H1 (cell line): ENCODE measurements around the gene TP73. TPM values are rescaled to one million over a fixed set of nuclear protein-coding genes. Genes with fewer than 3 reads are reported as not detected.

Source experiments
- CTCF ChIA-PET: fragments of 300-600 bp; sonication (Branson Sonifier 250); formaldehyde crosslinking; loops from one replicate; lab custom pipeline; 2021; ENCODE audit not compliant: partially characterized antibody; lab: Charles Lee
- POLR2A ChIA-PET: fragments of 300-600 bp; sonication (Branson Sonifier 250); formaldehyde crosslinking; loops from one replicate; lab custom pipeline; 2021; ENCODE audit warnings: inconsistent platforms; ENCODE audit not compliant: partially characterized antibody; lab: Charles Lee
- DNase-seq, 2 experiments: peaks; one replicate each; pipeline versions ENCODE4 v3.0.0 to v3.0.0-alpha.2; 2010 to 2022; ENCODE audit warnings: low spot score in 2 of 2, low read depth in 1 of 2, mixed read lengths in 1 of 2
- FAIRE-seq: peaks from 2 replicates; lab custom pipeline; 2011; peaks lifted over from hg19 to GRCh38; lab: Jason Lieb, UNC
- H2AFZ ChIP-seq: 2 replicates; pipeline ENCODE4 v1.8.1; 2012; ENCODE audit warnings: low read length, inconsistent platforms
- H2AK5ac ChIP-seq: 2 replicates; pipeline ENCODE4 v1.6.1; 2013; ENCODE audit warnings: low read depth, low read length
- H2BK120ac ChIP-seq: replicated peaks from 2 replicates; pipeline ENCODE3; 2013; ENCODE audit warnings: low read depth, low read length, inconsistent platforms
- H2BK12ac ChIP-seq: 2 replicates; pipeline ENCODE4 v1.6.1; 2013; ENCODE audit warnings: low read depth, low read length
- H2BK15ac ChIP-seq: 2 replicates; pipeline ENCODE4 v1.6.1; 2013; ENCODE audit warnings: low read length
- H2BK20ac ChIP-seq: 2 replicates; pipeline ENCODE4 v1.6.1; 2013; ENCODE audit warnings: low read length
- H2BK5ac ChIP-seq: 2 replicates; pipeline ENCODE4 v1.6.1; 2013; ENCODE audit warnings: low read depth, low read length
- H3K14ac ChIP-seq: 2 replicates; pipeline ENCODE4 v1.6.1; 2013; ENCODE audit warnings: inconsistent platforms; ENCODE audit not compliant: insufficient read length
- H3K18ac ChIP-seq: 2 replicates; pipeline ENCODE4 v1.6.1; 2013; ENCODE audit warnings: low read length; ENCODE audit errors: extremely low read depth
- H3K23ac ChIP-seq: 2 replicates; pipeline ENCODE4 v1.6.1; 2013; ENCODE audit warnings: inconsistent platforms; ENCODE audit not compliant: insufficient read length
- H3K23me2 ChIP-seq: 2 replicates; pipeline ENCODE4 v1.6.1; 2013; ENCODE audit warnings: low read depth, low read length
- H3K27ac ChIP-seq: 2 replicates; pipeline ENCODE4 v1.6.1; 2011; ENCODE audit warnings: low read depth, low read length, inconsistent platforms
- H3K27me3 ChIP-seq, 4 experiments: replicated peaks in 1 of 4; 1 replicate in 1 of 4; 2 replicates in 3 of 4; pipeline versions ENCODE4 v1.6.1 to v1.8.1; 2011 to 2013; ENCODE audit warnings: low read length in 3 of 4, mild to moderate bottlenecking in 3 of 4, inconsistent platforms in 2 of 4, mixed read lengths in 2 of 4, moderate library complexity in 1 of 4; ENCODE audit not compliant: control insufficient read depth in 3 of 4, insufficient read depth in 3 of 4; ENCODE audit errors: extremely low read depth in 1 of 4
- H3K36me3 ChIP-seq, 4 experiments: 2 replicates each; pipeline versions ENCODE4 v1.6.1 to v1.8.1; 2011 to 2013; ENCODE audit warnings: mild to moderate bottlenecking in 4 of 4, low read length in 3 of 4, moderate library complexity in 2 of 4, control low read depth in 1 of 4, inconsistent platforms in 1 of 4; ENCODE audit not compliant: insufficient read depth in 4 of 4, control insufficient read depth in 2 of 4
- H3K4ac ChIP-seq: replicated peaks from 2 replicates; pipeline ENCODE3; 2013; ENCODE audit warnings: low read length, low read depth, mixed read lengths, inconsistent platforms; ENCODE audit not compliant: insufficient read length
- H3K4me1 ChIP-seq, 4 experiments: replicated peaks in 1 of 4; 1 replicate in 1 of 4; 2 replicates in 3 of 4; pipeline versions ENCODE4 v1.6.1 to v1.8.1; 2011 to 2013; ENCODE audit warnings: low read length in 3 of 4, inconsistent platforms in 2 of 4, mixed read lengths in 1 of 4; ENCODE audit not compliant: insufficient read depth in 4 of 4, control insufficient read depth in 3 of 4
- H3K4me2 ChIP-seq, 2 experiments: 2 replicates each; pipeline versions ENCODE4 v1.6.1 to v1.8.1; 2011 to 2013; ENCODE audit warnings: low read depth in 2 of 2, low read length in 2 of 2, control low read depth in 1 of 2, inconsistent platforms in 1 of 2, mild to moderate bottlenecking in 1 of 2; ENCODE audit not compliant: insufficient read depth in 1 of 2
- H3K4me3 ChIP-seq, 4 experiments: fragments of 200-600, 300-600 bp in 1 of 4; sonication (generic), shearing (Covaris generic), sonication (Bioruptor Twin) in 1 of 4; 2 replicates each; pipeline versions ENCODE4 v1.5.1 to v1.8.1; 2011 to 2016; ENCODE audit warnings: low read length in 4 of 4, low read depth in 3 of 4, control low read depth in 2 of 4, inconsistent platforms in 2 of 4, mild to moderate bottlenecking in 2 of 4, mixed read lengths in 1 of 4, moderate library complexity in 1 of 4; ENCODE audit not compliant: insufficient read depth in 2 of 4; ENCODE audit errors: extremely low read depth in 1 of 4
- H3K56ac ChIP-seq: replicated peaks from 2 replicates; pipeline ENCODE3; 2013; ENCODE audit warnings: low read depth, mild to moderate bottlenecking, mixed read lengths, low read length, inconsistent platforms; ENCODE audit not compliant: insufficient read length
- H3K79me1 ChIP-seq: 2 replicates; pipeline ENCODE4 v1.6.1; 2013; ENCODE audit warnings: low read depth, low read length, control low read depth
- H3K79me2 ChIP-seq, 2 experiments: 2 replicates each; pipeline versions ENCODE4 v1.6.1 to v1.8.1; 2012 to 2013; ENCODE audit warnings: low read length in 2 of 2, mild to moderate bottlenecking in 2 of 2, inconsistent platforms in 1 of 2; ENCODE audit not compliant: insufficient read depth in 2 of 2, control insufficient read depth in 1 of 2
- H3K9ac ChIP-seq, 4 experiments: replicated peaks in 1 of 4; 1 replicate in 1 of 4; 2 replicates in 3 of 4; pipeline versions ENCODE4 v1.6.1 to v1.8.1; 2011 to 2013; ENCODE audit warnings: low read depth in 3 of 4, low read length in 3 of 4, control low read depth in 2 of 4, mild to moderate bottlenecking in 2 of 4, moderate library complexity in 2 of 4, inconsistent platforms in 1 of 4; ENCODE audit errors: extremely low read depth in 1 of 4
- H3K9me3 ChIP-seq, 2 experiments: 2 replicates each; pipeline versions ENCODE4 v1.6.1 to v1.8.1; 2012 to 2013; ENCODE audit warnings: mild to moderate bottlenecking in 2 of 2, moderate library complexity in 2 of 2, control low read depth in 1 of 2, inconsistent platforms in 1 of 2, low read depth in 1 of 2, low read length in 1 of 2, mixed read lengths in 1 of 2; ENCODE audit not compliant: insufficient read depth in 2 of 2
- H4K20me1 ChIP-seq, 2 experiments: replicated peaks in 1 of 2; 2 replicates each; pipeline versions ENCODE3 to v1.8.1; 2011 to 2013; ENCODE audit warnings: inconsistent platforms in 2 of 2, low read length in 2 of 2, mild to moderate bottlenecking in 1 of 2; ENCODE audit not compliant: insufficient read depth in 2 of 2, control insufficient read depth in 1 of 2
- H4K5ac ChIP-seq: 2 replicates; pipeline ENCODE4 v1.6.1; 2013; ENCODE audit warnings: low read length, low read depth, mixed read lengths, inconsistent platforms; ENCODE audit not compliant: insufficient read length
- H4K8ac ChIP-seq: 2 replicates; pipeline ENCODE4 v1.8.0; 2013; ENCODE audit warnings: mild to moderate bottlenecking, moderate library complexity, low read length, inconsistent platforms; ENCODE audit not compliant: insufficient read depth; ENCODE audit errors: extremely low read depth
- H4K91ac ChIP-seq: replicated peaks from 2 replicates; pipeline ENCODE3; 2013; ENCODE audit warnings: low read length, mixed read lengths, inconsistent platforms; ENCODE audit not compliant: insufficient read length
- KDM4A ChIP-seq: IDR thresholded peaks from one replicate; pipeline ENCODE4 v1.7.1; 2012; ENCODE audit warnings: low read depth, mild to moderate bottlenecking, moderate library complexity, low read length, inconsistent platforms; ENCODE audit not compliant: severe bottlenecking
- PHF8 ChIP-seq: fragments of 200-600 bp; sonication (generic); conservative IDR thresholded peaks from 2 replicates; pipeline ENCODE4 v1.7.1; 2012; ENCODE audit warnings: low read depth, mild to moderate bottlenecking, inconsistent platforms, low read length, moderate library complexity
- TBP ChIP-seq: IDR thresholded peaks from 2 replicates; pipeline ENCODE4 v1.6.1; 2011; ENCODE audit warnings: low read depth, low read length, improper control_type of control experiment
- WGBS, 2 experiments: shearing (Covaris generic) in 1 of 2; methylation state at CpG; one replicate each; pipeline versions ENCODE4 v1.1.6 to v1.1.7; 2013 to 2015; ENCODE audit warnings: low lambda C conversion rate in 2 of 2, mixed read lengths in 2 of 2, inconsistent platforms in 1 of 2, low coverage in 1 of 2, missing lambda C conversion rate in 1 of 2; ENCODE audit not compliant: insufficient replicate concordance in 2 of 2, insufficient coverage in 1 of 2, insufficient read length in 1 of 2; ENCODE audit errors: extremely low coverage in 1 of 2, missing lambda C conversion rate in 1 of 2; 5-methylcytosine and 5-hydroxymethylcytosine counted together
- polyA plus RNA-seq, 7 experiments: library from polyadenylated mRNA; depleted of rRNA in 3 of 7; stranded (reverse) in 5 of 7; unstranded in 2 of 7; fragments of >200 nt in 5 of 7; fragments of 200-250 nt in 2 of 7; gene quantifications; 1 replicate in 5 of 7; 2 replicates in 1 of 7; 4 replicates in 1 of 7; pipeline versions ENCODE4 v1.2.1 to v1.2.3, GENCODE V29; 2011 to 2013; ENCODE audit warnings: missing spikeins in 2 of 7, mixed read lengths in 2 of 7
- total RNA-seq: library from RNA; stranded (reverse); fragmentation: NEBNext Ultra II Directional; extraction: Animal tissue kit (Norgen Biotek cat#: 25700); gene quantifications from 2 replicates; pipeline ENCODE4 v1.2.1, GENCODE V29; 2021

TP73 gene
- total and polyA plus RNA-seq, 2 of the 8 experiments (the other 6 are each of a cell fraction or from before 2014, with no cell fraction given): 2.6 to 3.1 TPM

DNA sequence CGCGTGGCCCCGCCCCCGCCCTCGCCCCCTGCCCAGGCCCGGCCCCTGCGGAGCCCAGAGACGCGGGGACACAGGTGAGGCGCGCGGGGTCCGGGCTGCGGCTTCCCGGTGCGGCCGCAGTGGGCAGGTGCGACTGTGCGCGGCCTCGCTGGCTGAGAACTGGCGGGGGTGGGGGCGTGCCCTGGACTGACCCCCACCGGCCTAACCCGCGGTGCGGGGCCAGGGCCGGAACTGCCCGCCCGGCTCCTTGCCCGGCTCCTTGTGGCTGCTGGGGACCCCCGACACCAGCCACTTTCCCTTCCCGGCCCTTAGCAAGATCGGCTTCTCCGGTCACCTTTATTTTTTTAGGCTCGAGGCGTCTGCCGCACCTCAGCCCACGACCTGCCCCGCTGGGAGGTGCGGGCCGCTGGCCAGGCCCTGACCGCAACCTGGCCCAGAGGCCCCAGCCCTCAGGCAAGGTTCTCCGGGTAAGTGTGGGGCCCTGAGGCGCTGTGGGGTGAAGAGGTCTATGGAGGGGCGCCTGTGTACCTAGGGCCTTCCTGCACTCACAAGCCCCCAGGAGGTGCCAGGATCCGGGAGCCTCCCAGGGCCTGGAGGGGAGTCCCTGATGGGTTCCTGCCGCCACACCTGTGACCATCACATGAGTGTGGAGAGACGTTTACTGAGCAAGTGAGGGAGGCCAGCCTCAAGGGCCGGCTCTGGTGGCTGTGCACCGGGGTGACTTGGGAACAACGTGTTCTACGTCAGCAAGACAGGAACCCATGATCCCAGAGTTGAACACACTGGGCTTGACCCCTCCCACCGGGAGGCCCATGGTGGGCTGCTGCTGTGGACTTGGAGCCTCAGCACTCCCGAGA lies 120.6 kb downstream of the TP73 start, which contains the start of gene SMIM1:
Gene SMIM1, plus strand, starts transcription at position 35 of the 857 bp plus-strand sequence. CDS start 2,625 bp downstream, outside the sequence.
- Histone ChIP-seq H3K79me2 (no peaks in the 10 kb centered on the region), H3K79me1 (no peaks in the 10 kb centered on the region; the same call in 1 of the 2 replicates), H3K9ac (peak within 1 kb of the TSS in 2 of 4 experiments; percentile 23 to 29; a peak in 3 of 7 replicates), H2AFZ (peak within 1 kb of the TSS; percentile 66; the same call in 1 of the 2 replicates), H4K8ac (peak within 1 kb of the TSS; percentile 58), H2BK20ac (no peak within 1 kb of the TSS), H2BK15ac (peak within 1 kb of the TSS; percentile 72; the same call in 1 of the 2 replicates), H2BK120ac (no peak within 1 kb of the TSS), H3K4me1 (peaks cover 0 to 35% (median 13%) of the 10 kb centered on the region in 4 experiments; a peak in 6 of 7 replicates), H2BK5ac (no peak within 1 kb of the TSS; the same call in 1 of the 2 replicates), H4K91ac (no peak within 1 kb of the TSS), H3K27ac (no peak within 1 kb of the TSS), H3K4me2 (peak within 1 kb of the TSS; percentile 76 to 95), H4K5ac (peak within 1 kb of the TSS; percentile 29), H3K14ac (no peak within 1 kb of the TSS), H2BK12ac (0 out of 2 replicates have a peak within 1 kb of the TSS, but pooled peaks have one; percentile 9), H3K4ac (peak within 1 kb of the TSS; percentile 72), H3K27me3 (no peaks in the 10 kb centered on the region), H3K36me3 (no peaks in the 10 kb centered on the region), H3K23ac (no peak within 1 kb of the TSS), H4K20me1 (peaks cover 2 to 9% of the 10 kb centered on the region in 2 experiments), H3K18ac (peak within 1 kb of the TSS; percentile 32), H3K56ac (peak within 1 kb of the TSS; percentile 59), H3K4me3 (peak within 1 kb of the TSS; percentile 52 to 81 (median 56)), H2AK5ac (peak within 1 kb of the TSS; percentile 39; the same call in 1 of the 2 replicates), H3K9me3 (no peaks in the 10 kb centered on the region), H3K23me2 (peaks cover 11% of the 10 kb centered on the region; the same call in 1 of the 2 replicates)
- 42% methylated on average over 31 of the region's 55 CpGs; no CpG with 5 or more reads in 1 of the 2 experiments for WGBS, 2 experiments
- no peak for DNase-seq
- POLR2A ChIA-PET: interaction anchor here (1.2 kb wide), 1 partner anchor 15 kb away, joined by 4 read pairs; no protein-coding TSS in a partner anchor
- FAIRE-seq: no peak
- CTCF ChIA-PET: interaction anchor here (1.1 to 2.5 kb wide), 4 partner anchors 12 to 77 kb away, joined by 3 to 8 read pairs (median 6); partner anchors contain the start of gene LRRC47
- TF ChIP-seq TBP: no peak
- TF ChIP-seq KDM4A: peak; percentile 68
- peak; percentile 2; the same call in 1 of the 2 replicates for TF ChIP-seq PHF8
